GM13977 (cell line): ENCODE results near the gene SLC5A2.

Source experiments
- DNase-seq: peaks from one replicate; pipeline ENCODE4 v3.0.0; 2012; ENCODE audit warnings: low spot score
- CTCF ChIP-seq: IDR thresholded peaks from 2 replicates; pipeline ENCODE4 v1.5.1; 2012; ENCODE audit warnings: mild to moderate bottlenecking, control low read depth; ENCODE audit not compliant: insufficient read depth; ENCODE audit errors: extremely low read depth, missing control alignments
- in situ Hi-C: fragments of 300-500 bp; cut with MboI; formaldehyde crosslinking; loops from one replicate; pipeline ENCODE4 v1.12.0; 2022; ENCODE audit warnings: low sequenced_read_pairs, low pct_unique_long_range_greater_than_20kb, mixed read lengths, inconsistent platforms; ENCODE audit not compliant: unreplicated experiment

The SLC5A2 gene

DNA sequence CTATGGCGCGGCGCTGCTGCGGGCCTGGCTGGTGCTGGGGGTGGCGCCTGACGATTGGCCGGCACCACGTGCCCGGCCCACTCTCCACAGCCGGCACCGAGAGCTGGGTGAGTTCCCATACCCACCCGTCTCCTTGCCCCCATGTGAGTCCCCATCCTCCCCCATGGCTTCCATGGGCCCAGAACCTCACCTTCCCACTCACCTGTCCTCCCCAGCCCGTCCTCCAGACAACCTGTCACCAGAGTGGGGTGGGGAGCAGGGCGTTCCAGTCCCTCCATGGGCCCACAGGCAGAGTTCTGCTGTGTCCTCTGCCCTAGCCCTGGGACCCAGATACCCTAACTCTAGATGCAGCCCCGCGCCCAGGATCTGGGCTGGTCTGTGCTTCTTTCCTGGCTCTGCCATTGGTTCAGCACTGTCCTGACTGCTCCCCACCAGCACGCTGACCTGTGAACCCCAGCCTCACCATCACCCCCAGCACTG, 18.1 kb upstream of the SLC5A2 start:
- no peak for TF ChIP-seq CTCF
- in situ Hi-C loops, result loop anchor here (25.0 kb wide), 1 partner anchor 397 kb away; the partner anchor contains the start of gene ZNF267
- DNase-seq, result no peak

DNA sequence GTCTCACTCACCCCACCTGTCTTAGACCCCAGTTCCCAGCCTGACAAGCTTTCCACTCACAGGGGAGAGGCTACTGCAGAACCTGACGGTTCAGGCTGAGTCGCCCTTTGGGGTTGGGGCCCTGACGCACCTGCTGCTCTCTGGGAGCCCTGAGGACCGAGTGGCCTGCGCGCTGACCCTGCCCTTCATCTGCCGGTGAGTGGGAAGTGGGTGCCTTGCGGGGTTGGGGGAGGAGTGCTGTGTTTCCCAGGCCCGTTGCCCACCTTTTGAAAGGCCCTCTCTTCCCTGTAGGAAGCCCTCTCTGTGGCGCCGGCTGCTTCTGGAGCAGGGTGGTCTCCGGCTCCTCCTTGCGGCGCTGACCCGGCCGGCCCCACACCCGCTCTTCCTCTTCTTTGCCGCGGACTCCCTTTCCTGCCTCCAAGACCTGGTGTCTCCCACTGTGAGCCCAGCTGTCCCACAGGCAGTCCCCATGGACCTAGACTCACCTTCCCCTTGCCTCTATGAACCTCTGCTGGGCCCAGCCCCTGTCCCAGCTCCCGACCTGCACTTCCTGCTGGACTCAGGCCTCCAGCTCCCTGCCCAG, 17.0 kb upstream of the SLC5A2 start:
- in situ Hi-C loops, result loop anchor here (25.0 kb wide), 1 partner anchor 396 kb away; the partner anchor contains the start of gene ZNF267
- no peak for TF ChIP-seq CTCF
- no peak for DNase-seq

DNA sequence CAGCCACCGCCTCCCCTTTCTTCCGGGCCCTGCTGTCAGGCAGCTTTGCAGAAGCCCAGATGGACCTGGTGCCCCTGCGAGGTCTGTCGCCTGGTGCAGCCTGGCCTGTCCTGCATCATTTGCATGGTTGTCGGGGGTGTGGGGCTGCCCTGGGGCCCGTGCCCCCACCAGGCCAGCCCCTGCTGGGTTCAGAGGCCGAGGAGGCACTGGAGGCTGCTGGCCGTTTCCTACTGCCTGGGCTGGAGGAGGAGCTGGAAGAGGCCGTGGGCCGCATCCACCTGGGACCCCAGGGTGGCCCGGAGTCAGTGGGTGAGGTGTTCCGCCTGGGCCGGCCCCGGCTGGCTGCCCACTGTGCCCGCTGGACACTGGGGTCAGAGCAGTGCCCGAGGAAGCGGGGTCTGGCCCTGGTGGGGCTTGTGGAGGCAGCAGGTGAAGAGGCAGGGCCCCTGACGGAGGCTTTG, 16.5 kb upstream of the SLC5A2 start:
- in situ Hi-C loops, result loop anchor here (25.0 kb wide), 1 partner anchor 396 kb away; the partner anchor contains the start of gene ZNF267
- no peak for DNase-seq
- TF ChIP-seq CTCF, result no peak

- no peak for TF ChIP-seq CTCF
- in situ Hi-C loops, result loop anchor here (25.0 kb wide), 1 partner anchor 395 kb away; the partner anchor contains the start of gene ZNF267
- no peak for DNase-seq
Observed at GRCh38 chr16:31467151-31467773, 15.7 kb upstream of the SLC5A2 start.

DNA sequence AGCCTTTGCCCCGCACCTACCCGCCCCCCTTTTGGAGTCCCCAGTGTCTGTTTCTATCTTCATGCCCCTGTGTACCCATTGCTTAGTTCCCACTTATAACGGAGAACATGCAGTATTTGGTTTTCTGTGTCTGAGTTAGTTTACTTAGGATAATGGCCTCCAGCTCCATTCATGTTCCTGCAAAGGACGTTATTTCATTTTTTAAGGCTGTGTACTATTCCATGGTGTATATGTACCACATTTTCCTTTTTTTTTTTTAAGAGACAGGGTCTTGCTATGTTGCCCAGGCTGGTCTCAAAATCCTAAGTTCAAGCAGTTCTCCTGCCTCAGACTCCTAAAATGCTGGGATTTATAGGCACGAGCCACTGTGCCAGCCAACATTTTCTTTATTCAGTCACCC, 15.1 kb upstream of the SLC5A2 start:
- no peak for TF ChIP-seq CTCF
- in situ Hi-C loops, result loop anchor here (25.0 kb wide), 1 partner anchor 394 kb away; the partner anchor contains the start of gene ZNF267
- DNase-seq, result no peak

DNA sequence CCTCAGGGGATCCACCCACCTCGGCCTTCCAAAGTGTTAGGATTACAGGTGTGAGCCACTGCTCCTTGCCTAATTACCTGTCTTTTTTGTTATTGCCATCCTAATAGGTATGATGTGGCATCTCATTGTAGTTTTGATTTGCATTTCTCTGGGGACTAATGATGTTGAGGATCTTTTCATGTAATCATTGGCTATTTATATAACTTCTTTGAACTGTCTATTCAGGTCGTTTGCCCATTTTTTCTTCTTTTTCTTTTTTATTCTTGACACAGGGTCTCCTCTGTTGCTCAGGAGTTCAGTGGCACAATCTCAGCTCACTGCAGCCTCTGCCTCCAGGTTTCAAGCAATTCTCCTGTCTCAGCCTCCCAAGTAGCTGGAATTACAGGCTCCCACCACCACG, 12.3 kb upstream of the SLC5A2 start:
- TF ChIP-seq CTCF, result no peak

More for the DNA sequence above, 12.3 kb upstream of the SLC5A2 start:
- DNase-seq, result no peak
- in situ Hi-C loops, result loop anchor here (25.0 kb wide), 1 partner anchor 392 kb away; the partner anchor contains the start of gene ZNF267
